Putamen (tissue), 1 donor: ENCODE measurements around the gene DIO3.
"Not testable (repeated sequence)": the region's sequence is repeated elsewhere in the genome, so short reads cannot be mapped to it uniquely, and the experiment has no call there.

Source experiments
- DNase-seq: peaks from one replicate; pipeline ENCODE4 v3.0.0-alpha.2; 2016; ENCODE audit warnings: low spot score

The DIO3 gene

DNA sequence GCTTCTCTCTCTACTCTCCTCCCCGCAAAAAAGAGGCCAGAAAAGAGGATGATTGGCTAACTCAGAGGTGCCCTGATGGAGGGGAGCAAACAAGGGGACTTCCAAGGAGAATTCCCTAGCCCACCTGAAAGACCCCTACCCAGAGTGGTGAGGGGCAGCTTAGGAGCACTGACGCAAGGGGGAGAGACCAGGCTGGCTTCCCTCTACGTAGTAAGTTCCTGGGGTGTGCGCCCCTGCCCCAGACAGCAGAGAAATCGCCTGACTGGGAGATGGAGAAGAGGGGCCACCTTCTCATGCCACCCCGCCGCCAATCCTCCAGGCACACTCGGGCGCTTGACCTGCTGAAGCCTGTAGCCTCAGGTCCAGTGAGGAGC is 2.1 kb upstream of the DIO3 start:
- DNase-seq: no peak

DNA sequence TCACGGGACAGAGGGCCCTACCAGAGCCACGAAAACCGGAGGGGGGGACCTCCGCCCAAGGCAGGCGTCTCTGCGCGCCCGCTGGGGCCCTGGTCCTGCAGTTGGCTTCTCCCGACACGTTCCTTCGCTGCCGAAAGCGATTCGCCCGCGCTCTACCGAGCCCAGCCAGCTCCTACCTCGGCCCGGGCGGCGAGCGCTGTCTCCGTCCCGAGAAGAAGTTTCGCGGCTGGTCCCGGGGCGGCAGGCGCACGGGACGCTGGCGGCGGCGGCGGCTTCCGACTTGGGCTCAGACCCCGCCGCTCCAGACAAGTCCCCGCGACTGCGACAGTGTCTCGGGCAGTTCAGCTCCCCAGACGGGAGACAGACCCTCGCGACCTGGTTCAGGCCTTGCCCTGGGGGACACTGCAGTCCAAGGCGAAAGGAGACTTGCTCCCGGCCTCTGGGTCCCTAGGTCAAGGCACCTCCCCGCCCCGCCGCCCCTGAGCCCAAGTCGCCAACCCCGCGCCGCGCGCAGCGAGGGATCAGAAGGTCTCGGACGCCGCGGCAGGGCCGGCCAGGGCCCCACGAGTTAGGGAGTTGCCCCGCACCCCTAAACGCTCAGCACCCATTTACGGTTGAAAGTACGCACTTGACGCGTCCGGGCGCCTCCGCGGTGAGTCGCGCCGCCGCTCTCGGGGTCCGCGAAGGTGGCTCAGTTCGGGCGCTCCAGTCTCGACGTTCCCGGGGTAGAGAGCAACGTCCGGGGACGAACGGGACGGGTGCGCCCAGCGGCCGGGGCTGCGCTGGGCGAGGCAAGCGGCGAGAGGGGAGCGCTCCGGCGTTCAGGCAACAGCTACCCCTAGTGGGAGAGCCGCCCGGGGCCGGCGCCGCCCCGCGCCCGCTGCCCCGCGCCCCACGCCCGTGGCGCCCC is 1.4 kb upstream of the DIO3 start:
- no peak for DNase-seq

DNA sequence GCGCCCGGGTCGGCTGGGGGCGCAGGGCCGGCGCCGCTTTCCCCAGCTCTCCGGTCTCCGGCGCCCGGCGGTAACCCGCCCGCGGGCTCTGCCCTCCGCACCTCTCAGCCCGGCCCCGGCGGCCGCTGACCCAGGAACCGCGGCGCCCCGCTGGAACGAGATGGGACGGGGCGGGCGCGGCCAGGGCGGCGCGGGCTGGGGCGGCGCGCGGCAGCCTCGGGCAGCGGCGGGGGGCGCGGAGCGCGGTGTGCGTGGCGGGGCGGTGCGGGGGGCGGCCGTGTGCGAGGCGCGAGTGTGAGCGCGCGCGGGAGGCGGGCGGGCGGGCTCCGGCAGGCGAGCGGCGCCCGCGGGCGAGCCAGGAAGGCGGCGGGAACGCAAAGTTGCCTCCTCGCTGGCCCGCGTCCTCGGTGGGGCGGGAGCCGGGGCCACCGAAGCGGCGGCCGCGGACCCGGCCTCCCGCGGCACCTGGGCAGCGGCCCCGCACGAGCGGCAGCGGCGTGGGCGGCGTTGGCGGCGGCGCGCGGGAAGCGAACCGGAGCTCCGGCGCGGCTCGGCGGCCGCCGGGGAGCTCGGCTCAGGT is 671 bp upstream of the DIO3 start:
- no peak for DNase-seq

DNA sequence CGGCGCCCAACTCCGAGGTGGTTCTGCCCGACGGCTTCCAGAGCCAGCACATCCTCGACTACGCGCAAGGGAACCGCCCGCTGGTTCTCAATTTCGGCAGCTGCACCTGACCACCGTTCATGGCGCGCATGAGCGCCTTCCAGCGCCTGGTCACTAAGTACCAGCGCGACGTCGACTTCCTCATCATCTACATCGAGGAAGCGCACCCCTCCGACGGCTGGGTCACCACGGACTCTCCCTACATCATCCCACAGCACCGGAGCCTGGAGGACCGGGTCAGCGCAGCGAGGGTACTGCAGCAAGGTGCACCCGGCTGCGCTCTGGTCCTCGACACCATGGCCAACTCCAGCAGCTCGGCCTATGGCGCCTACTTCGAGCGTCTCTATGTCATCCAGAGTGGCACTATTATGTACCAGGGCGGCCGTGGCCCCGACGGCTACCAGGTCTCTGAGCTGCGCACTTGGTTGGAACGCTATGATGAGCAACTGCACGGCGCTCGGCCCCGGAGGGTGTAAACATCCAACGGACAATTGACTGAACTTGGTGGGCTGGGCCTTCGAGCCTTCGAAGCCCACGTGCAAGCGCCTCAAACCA is 699 bp downstream of the DIO3 start:
- no peak for DNase-seq

DNA sequence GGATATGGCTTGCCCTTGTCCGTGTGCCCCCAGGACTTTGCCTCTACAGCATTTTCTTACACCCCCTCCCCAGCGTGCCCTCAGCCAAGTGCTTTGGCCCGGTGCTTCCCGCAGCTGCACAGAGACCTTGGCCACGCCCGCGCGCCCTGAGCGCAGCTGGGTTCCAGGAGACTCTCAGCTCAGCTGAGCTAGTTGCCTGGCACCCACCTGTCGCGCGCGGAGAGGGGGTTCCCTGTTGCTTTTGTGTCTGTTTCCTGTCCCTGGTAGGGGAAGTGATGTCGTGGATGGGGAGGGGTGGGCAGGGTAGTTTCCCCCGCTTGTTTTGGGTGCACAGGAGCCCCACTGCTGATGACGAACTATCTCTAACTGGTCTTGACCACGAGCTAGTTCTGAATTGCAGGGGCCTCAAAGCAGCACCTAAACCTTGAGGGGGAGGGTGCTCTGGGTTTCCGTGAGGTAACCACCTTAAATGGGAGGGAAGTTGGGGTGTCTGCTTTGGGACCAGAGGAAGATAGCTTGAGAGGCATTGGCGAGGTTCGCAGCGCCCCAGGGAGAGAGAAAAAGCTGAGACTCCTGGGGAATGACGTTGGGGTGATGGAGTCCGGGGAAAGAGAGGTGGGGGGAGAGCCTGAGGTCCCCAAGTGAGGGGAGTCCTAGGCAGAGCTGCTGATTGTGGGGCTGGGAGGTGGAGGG is 1.5 kb downstream of the DIO3 start:
- no peak for DNase-seq

DNA sequence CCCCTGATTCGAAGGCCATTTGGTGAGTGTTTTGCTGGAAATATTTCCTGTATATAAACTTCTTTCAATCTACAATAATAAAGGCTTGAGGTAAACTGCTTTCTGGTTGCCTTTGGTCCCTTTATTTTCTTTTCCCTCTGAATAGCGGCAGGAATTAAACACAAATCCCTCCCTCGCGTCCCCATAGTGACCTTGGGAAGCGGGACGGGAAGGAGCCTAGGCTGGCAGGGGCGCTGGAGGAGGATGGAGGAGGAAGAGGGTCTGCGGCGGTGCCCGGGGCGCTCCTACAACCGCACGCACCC is 2.0 kb downstream of the DIO3 start:
- no peak for DNase-seq

DNA sequence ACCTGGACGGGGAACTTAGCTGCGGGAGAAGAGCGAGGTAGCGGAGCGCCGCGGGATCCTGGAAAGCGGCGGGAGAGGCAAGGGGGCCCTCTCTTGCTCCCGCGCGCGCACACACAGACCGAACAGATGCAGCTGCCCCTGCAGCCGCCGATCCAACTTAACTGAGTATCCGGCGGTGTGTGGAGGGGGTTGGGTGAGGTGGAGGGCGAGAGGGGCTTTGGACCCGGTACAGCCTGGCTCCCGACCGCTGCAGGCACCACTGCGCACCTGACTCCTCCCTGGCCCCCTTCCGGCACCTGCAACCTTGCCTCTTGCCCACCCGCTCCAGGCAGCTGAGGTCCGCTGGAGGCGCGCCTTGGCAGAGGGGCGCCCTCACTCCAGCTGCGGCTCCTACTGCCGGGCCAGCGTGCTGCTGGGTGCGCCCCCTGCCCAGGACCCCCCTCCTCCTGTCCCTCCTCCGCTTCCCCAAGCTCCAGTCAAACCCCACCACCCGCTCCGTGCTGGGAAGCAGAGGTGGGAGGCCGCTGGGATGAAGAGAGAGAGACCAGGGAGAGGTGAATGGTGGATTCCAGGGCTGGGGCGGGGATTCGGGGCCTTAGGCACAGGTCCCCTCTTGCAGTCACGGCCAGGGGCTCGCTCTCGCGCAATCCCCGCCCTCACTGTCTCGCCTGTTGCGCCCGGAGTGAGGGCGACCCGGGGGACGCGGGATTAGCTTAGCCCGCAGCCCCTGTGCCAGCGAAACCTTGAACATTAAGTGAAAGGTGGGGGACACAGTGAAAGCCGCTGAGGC is 2.6 kb downstream of the DIO3 start:
- no peak for DNase-seq

DNA sequence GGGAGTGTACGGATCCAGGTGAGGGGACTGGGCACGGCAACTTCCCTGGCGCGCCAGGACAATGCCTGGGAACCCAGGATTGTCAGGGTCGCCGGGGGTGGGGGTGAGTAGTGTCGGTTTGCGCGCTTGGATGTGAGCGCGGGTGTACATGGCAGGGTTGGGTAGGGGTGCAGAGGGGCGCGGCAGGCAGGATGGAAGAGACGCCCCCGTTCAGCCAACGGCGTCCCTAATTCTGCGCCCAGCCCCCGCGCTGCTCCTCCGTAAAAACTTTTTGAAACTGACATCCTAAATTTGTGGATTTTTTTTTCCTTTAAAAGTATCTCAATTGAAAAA is 3.1 kb downstream of the DIO3 start:
- no peak for DNase-seq

DNA sequence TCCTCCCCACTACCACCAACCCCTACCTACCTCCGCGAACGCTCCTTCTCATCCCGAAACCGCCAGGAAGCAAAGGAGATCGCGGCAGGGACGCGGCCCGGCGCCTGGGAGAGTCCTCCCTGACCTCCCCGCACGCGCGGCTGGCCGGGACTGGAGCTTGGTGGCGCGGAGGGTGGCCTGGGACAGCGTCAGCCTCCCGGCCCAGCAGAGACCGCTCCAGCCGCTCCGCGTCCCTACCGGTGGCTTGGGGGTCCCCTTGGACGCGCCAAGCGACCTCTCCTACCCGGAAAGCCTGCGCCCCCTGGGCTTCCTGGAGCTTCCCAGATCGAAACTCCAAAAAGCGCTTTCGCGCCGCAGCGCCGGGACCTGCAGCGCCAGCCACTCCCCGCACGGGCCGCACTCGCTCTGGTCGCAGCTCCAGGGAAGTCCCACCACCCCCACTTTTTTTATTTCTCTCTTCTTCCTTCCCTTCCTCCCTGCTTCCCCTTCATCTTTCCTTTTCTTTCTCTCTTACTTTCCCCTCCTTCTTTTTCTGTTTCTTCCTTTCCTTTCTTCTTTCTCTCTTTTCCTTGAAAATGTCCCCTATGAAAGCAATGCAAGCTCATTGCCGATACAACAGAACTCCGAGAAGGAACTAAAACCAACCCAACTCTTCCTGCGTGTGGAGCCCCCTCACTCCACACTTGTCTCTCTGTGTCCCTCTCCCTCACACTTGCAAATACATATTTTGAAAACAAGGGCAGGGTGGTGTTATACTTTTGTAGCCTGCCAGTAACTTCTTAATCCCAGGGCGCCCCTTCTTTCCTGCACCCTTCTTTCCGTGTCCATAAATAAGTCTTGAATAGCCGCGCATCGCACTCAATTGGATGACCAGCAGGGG is 3.8 kb downstream of the DIO3 start:
- no peak for DNase-seq

DNA sequence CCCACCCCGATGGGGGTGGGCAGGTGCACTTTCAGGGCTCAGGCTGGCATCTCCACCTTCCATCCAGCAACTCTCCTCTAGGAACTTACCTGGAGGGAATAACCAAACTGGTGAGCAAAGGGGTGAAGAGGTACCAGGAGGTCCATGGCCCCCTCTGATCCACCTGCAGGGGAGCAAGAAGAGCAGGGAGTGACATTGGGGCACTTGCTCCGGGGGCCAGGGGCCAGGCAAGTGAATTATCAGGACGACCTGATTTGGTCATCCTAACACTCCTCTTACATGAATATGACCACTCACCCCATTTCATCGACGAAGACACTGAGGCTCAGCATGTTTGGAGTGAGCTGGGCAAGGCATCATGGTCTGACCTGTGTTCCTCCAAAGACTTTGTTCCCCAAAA is 6.0 kb downstream of the DIO3 start:
- no peak for DNase-seq

DNA sequence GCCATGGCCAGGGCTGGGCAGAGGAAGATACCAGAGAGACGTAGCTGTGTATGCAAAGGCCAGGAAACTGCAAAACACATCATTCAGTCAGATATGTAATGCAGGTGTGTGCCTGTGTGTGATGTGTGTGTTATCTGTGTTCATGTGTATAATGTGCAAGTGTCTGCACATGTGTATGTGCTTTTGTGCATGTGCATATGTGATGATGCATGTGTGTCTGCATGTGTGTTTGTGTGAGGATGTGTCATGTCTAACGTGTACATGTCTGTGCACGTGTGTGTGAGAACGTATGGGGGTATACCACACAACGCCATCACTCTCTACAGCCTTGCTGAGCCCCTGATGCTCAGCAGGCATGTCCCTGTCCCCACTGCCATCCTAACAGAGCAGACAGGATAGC is 9.7 kb downstream of the DIO3 start:
- DNase-seq: no peak

DNA sequence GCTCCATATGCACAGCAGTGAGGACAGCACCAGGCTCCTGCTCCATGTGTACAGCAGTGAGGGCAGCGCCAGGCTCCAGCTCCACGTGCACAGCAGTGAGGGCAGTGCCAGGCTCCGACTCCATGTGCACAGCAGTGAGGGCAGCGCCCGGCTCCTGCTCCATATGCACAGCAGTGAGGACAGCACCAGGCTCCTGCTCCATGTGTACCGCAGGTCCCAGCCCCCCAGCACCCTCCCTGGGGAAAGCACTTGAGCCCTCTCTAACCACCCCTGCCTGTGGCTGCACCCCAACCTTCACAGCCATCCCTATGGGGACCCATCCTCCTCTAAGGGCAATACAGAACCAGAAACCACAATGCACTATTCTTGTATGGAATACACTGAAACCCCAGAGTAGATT is 11.2 kb downstream of the DIO3 start:
- DNase-seq: not testable (repeated sequence)

DNA sequence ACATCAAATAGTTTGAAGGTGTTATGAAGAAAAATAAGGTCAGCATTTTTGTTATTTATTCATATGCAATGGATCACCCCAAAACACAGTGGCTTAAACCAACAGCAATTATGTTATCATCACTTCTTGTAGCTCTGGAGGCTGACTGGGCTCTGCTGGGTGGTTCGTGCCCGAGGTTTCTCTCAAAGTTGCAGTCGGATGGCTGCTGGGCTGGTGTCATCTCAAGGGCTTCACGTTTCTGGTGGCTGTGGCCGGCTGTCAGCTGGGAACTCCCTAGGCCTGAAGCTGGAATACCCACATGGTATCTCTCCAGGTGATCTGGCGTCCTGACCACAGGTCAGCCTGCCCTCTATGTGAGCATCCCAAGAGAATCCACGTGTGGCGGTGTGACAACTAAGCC is 12.0 kb downstream of the DIO3 start:
- DNase-seq: no peak

DNA sequence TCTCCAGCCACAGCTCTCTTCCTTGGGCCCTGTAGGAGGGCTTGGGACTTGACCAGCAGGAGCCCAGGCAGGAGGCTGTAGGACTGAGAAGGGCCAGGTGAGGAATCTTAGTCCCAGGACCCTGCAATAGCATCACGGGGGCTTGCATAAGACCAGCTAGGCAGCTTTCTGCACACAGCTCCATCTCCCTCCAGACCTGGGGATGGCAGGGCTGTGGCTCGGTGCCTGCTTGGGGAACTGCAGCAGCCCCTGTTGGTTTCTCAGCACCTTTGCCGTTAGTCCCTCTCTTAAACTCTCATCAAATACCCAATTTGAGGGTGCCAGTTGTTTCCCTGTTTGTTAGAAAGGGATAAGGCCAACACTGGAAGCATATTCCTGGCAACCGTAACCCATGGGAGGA is 14.3 kb downstream of the DIO3 start:
- DNase-seq: no peak

DNA sequence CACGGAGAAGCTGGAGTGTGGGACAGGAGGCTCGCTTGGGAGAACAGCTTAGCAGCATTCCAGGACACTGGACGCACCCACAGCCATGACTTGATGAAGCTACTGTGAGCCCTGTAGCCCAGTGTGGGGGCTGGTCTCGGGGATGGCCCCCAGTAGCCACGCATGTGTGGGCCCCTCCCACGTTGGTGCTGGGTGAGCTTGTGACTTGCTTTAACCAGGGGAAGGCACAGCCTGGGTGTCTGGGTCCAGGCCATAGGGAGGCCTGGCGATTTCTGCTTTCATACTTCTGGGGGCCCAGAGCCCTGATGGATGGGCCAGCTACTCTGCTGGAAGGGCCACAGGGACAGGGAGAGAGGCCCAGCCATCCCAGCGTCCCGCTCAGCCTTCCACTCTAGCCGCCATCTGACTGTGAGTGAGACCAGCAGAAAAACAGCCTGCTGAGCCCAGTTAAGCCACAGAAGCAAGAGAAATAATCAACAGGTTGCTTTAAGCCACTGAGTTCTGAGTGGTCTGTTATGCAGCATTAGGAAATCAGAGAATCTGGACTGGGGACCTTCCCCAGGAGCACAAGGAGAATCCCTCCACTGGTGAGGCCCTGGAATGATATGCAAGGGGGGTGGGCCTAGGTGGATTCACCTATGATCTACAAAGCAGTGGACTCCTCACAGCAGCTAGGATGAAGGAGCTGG is 16.1 kb downstream of the DIO3 start:
- no peak for DNase-seq

DNA sequence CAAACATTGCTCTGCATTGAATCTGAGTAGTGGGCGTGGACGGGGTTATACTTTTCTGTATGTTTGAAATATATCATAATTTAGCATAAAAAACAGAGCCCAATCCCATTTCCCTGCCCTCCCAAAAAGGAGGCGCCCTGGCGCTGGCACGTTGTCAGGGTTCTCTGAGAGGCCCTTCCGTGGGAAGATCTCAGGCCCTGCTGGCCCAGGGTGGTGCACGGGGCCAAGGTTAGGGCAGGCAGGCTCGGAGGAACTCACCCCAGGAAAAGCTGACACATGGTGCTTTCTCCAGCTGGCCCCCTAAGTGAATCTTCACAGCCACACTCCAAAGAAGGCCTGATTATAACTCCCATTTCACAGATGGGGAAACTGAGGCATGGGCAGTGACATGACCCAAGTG is 17.2 kb downstream of the DIO3 start:
- DNase-seq: no peak

DNA sequence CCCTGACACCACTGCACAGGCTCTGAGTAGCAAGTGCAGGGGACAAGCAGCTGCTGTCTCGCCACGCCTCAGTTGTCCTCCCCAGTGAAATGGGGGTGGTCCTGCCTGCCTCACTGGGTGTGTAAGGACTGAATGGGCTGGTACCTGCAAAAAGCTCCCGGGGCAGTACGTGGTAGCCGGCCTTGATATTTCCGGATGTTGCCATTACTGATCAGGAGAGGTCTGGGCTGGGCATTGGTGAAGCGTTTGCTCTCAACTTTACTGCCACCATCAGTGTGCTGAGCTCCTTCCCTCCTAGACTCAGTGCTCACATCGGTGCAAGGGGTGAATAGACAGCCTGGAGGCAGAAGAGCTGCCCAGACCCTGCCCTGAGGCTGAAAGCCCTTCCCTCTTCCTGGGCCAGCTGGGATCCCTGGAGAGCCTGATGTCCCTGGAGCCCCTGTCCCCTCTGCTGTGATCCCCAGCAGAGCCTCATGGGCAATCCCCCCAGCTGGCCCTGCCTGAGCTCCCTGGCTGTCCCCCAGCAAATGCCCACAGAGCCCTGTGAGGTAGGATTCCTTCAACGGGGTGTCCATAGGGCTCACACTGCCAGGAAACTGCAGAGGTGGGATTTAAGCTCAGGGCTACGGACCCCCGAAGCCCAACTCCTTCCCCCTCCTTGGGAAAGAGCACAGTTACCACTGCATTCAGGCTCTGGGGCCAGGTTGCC is 18.2 kb downstream of the DIO3 start:
- no peak for DNase-seq

DNA sequence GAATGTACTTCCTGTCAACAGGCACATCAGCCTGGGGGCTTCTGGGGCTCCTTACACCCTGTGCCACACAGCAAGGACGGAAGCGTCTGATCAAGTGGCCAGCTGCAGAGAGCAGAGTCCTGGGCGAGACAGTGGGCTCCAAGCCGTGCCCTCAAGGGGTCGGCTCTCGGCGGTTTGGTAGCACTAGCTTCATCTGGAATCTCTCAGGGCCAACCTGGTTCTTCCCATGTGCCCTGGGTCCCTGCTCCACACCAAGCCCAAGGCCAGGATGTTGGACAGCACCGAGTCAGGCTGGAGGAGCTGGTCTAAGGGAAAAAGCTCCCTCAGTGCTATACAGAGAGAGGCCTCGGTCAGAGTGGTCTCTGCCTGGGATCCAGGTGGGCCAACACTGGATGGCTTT is 20.5 kb downstream of the DIO3 start:
- DNase-seq: no peak

DNA sequence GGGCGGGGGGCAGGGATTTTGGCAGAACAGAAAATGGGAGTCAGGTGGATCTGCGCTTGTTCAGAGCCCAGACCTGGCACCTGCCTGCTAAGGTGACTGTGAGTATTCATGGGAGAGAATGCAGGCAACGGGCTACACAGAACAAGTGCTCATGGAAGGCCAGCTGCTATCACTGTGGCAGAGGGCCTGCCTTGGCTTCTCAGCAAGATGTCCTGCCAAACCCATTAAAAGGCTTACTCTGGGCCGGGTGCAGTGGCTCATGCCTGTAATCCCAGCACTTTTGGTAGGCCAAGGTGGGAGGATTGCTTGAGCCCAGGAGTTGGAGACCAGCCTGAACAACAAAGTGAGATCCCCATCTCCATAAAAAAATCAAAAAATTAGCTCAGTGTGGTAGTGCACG is 21.0 kb downstream of the DIO3 start:
- no peak for DNase-seq
